C4-2B (cell line): ENCODE data around the gene STPG3.

ENCODE experiments used
- H3K27ac ChIP-seq: fragments of 450-650 bp; 2 replicates; pipeline ENCODE4 v1.5.1; 2017
- CTCF ChIP-seq: fragments of 450-650 bp; conservative IDR thresholded peaks from 2 replicates; pipeline ENCODE4 v1.5.1; 2017; ENCODE audit warnings: mild to moderate bottlenecking
- ZFX ChIP-seq: fragments of 450-650 bp; IDR thresholded peaks from 2 replicates; pipeline ENCODE4 v1.6.1; 2017

The STPG3 gene

GRCh38 chr9:137232101-137232500, 19.0 kb upstream of the STPG3 start:
- TF ChIP-seq ZFX: no peak
- no peak for TF ChIP-seq CTCF
- H3K27ac ChIP-seq: peak overlapping the region; percentile 64

- peak overlapping the region; percentile 64 for H3K27ac ChIP-seq
- TF ChIP-seq ZFX (0 out of 2 replicates have a peak, but pooled peaks have one; percentile 29), CTCF (no peak)
These were observed 18.6 kb upstream of the STPG3 start for GRCh38 chr9:137232510-137232909.

GRCh38 chr9:137233143-137233980, 17.7 kb upstream of the STPG3 start:
- TF ChIP-seq ZFX (no peak), CTCF (no peak)
- no peak overlapping the region; the same call in 1 of the 2 replicates for H3K27ac ChIP-seq

- no peak for TF ChIP-seq ZFX
- no peak for TF ChIP-seq CTCF
- H3K27ac ChIP-seq: no peak overlapping the region
These were observed 16.9 kb upstream of the STPG3 start for GRCh38 chr9:137234055-137234697.

GRCh38 chr9:137234758-137235423, 16.2 kb upstream of the STPG3 start:
- TF ChIP-seq ZFX (no peak), CTCF (no peak)

GRCh38 chr9:137235424-137236237, 15.5 kb upstream of the STPG3 start:
- no peak overlapping the region; the same call in 1 of the 2 replicates for H3K27ac ChIP-seq
- TF ChIP-seq CTCF (no peak), ZFX (no peak)

More at GRCh38 chr9:137234758-137235423, 16.2 kb upstream of the STPG3 start:
- H3K27ac ChIP-seq: no peak overlapping the region
